Activated CD4-positive, alpha-beta T cell treated with anti-CD3 and anti-CD28 coated beads, Interleukin-2, amount 10 ng/mL, durations not matched to agents 7 days and 5 days (primary cell): Measurements from ENCODE around the gene CHRDL2. TPM values are rescaled to one million over a fixed set of nuclear protein-coding genes. Genes with fewer than 3 reads are reported as not detected.

Experiments used
- CTCF ChIA-PET: fragments of 350-600 bp; sonication (Branson Sonifier 250); formaldehyde crosslinking; loops from one replicate; lab custom pipeline; 2021; ENCODE audit warnings: antibody characterized with exemption; lab: Charles Lee
- POLR2A ChIA-PET: fragments of 350-600 bp; sonication (Branson Sonifier 250); formaldehyde crosslinking; loops from one replicate; lab custom pipeline; 2021; ENCODE audit warnings: antibody characterized with exemption; lab: Charles Lee
- DNase-seq: peaks from one replicate; pipeline ENCODE4 v3.0.0-alpha.2; 2020
- H3K27ac Mint-ChIP-seq: one replicate; pipeline ENCODE4 v1.8.0; 2021; ENCODE audit warnings: mild to moderate bottlenecking, moderate library complexity, mixed read lengths
- H3K27me3 Mint-ChIP-seq: one replicate; pipeline ENCODE4 v1.8.0; 2021; ENCODE audit warnings: mixed read lengths
- H3K36me3 Mint-ChIP-seq: one replicate; pipeline ENCODE4 v1.8.0; 2021; ENCODE audit warnings: low read depth, mixed read lengths
- H3K4me1 Mint-ChIP-seq: one replicate; pipeline ENCODE4 v1.8.0; 2021; ENCODE audit warnings: mixed read lengths
- H3K4me3 Mint-ChIP-seq: one replicate; pipeline ENCODE4 v1.8.0; 2021; ENCODE audit warnings: mild to moderate bottlenecking, moderate library complexity, mixed read lengths
- H3K9me3 Mint-ChIP-seq: one replicate; pipeline ENCODE4 v1.8.0; 2021; ENCODE audit warnings: mixed read lengths
- total RNA-seq, 2 experiments: library from RNA; stranded (reverse); gene quantifications; one replicate each; pipeline ENCODE4 v1.2.3, GENCODE V29; 2021

Gene CHRDL2
- total RNA-seq, 2 experiments from 2014 or later: not detected

DNA sequence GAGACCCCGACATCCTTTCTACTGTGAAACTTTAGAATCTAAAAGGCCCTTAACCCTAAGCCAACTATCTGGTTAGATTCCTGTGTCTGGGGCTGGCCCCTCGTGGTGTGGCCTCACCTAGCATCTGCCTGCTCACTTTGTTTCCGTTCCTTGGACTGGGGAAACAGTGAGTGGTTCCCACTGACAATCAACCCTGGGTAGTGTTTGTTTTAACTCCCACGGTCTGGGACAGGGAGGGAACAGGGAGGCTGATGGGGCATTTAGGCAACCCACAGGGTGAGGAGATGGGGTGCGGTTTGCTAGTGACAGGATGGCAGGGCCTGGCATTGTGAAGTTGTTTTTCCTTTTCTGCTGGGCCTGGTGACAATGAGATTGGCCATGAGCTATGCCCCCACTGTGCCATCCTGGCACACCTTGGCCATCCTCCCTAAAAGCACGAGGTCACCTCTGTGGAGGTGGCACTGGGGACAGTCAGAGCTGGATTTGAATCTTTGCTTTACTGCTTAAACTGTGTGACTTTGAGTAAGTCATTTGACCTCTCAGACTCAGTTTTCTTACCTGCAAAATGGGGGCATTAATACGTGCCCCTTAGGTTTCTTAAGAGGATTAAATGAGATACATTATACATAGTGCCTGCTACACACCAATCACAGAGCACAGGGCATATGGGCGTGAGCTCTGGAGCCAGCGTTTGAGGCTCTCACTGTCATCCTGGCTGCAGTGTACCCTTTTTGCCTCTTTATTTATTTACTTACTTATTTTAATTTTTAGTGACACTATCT lies 31.4 kb downstream of the CHRDL2 start:
- Mint-ChIP-seq H3K9me3 (no peaks in the 10 kb centered on the region), H3K36me3 (no peaks in the 10 kb centered on the region), H3K27me3 (peaks cover 3% of the 10 kb centered on the region), H3K4me3 (no peak overlapping the region), H3K27ac (no peak overlapping the region), H3K4me1 (no peaks in the 10 kb centered on the region)
- ChIA-PET CTCF (interaction anchor here (0.6 to 1.3 kb wide), 3 partner anchors 10 to 133 kb away, joined by 3 to 4 read pairs (median 4); no protein-coding TSS in a partner anchor), POLR2A (no interaction called here)
- no peak for DNase-seq

DNA sequence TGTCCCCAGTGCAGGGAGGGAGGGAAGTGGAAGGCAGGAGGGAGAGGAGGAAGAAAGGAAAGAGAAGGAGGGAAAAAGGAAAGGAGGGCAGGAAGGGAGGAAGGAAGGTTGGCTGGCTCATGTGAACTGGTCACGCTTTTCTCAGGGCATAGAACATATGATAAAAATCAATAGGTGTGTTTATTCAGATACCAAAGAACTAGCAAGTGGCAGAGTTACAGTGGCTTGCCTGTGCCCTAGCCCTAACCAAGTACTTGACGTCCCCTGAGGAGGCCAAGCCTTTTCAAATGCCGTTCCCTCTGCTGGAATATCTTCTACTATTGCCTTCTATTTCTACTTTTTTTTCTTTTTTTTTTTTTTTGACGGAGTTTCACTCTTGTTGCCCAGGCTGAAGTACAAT lies 33.5 kb downstream of the CHRDL2 start:
- POLR2A ChIA-PET: no interaction called here
- Mint-ChIP-seq H3K27ac (no peak overlapping the region), H3K4me1 (no peaks in the 10 kb centered on the region), H3K4me3 (no peak overlapping the region), H3K9me3 (no peaks in the 10 kb centered on the region), H3K27me3 (peaks cover 3% of the 10 kb centered on the region), H3K36me3 (no peaks in the 10 kb centered on the region)
- DNase-seq: no peak
- CTCF ChIA-PET: no interaction called here

DNA sequence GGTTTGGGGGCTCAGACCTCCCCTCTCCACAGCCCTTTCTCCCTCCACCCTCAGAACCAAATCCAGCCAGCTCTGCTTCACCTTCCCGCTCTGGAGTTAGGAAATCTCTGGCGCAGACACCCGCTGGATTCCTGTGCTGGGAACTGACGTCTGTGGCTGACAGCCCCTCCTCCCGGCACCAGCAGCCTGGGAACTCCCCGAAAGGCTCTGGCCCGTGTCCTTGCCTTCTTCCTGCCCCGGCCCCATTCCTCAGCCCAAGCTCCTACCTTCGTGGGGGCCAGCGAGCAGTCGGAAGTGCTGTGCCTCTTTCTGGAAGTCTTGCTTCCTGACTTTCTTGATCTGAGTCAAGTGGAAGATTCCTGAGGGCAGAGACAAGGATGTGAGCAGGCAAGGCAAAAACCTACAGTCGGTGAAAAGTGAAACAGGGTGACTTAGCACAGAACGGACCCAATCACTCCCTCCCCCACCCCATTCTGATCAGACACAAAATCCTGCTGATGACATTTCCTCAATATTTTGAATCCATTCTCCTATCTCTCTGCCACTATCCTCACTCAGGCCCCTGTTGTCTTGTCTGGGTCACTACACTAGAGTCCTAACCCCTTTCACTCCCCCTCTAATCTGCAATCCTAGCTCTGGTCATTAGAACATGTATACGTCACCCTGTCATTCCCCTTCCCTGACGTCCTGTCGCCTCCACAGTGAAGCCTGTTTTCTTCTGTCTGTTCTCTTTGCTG lies 34.1 kb downstream of the CHRDL2 start:
- H3K36me3 Mint-ChIP-seq: no peaks in the 10 kb centered on the region
- no peak for DNase-seq
- ChIA-PET POLR2A (no interaction called here), CTCF (interaction anchor here (1.1 kb wide), 1 partner anchor 9 kb away, joined by 3 read pairs; no protein-coding TSS in a partner anchor)
- no peaks in the 10 kb centered on the region for H3K4me1 Mint-ChIP-seq
- H3K27me3 Mint-ChIP-seq: peaks cover 3% of the 10 kb centered on the region
- no peaks in the 10 kb centered on the region for H3K9me3 Mint-ChIP-seq
- no peak overlapping the region for H3K4me3 Mint-ChIP-seq
- no peak overlapping the region for H3K27ac Mint-ChIP-seq

DNA sequence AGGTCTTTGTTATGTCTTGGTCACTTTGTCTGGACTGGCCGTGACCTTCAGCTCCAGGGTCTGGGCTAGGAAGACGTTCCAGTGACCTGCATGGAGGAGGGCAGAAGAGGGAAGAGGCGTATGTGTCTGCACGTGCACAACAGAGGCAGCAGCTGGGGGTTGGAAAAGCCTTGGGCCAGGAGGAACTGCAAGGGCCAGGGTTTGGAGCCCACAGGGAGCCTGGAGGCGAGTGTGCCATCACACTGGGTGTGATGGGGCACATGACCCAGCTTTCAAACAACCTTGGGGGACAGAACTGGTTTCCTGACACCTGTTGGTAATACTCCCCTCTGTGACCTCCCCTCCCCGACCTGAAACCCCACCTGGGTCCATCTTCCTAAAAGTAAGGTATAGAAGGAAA lies 34.7 kb downstream of the CHRDL2 start:
- no peaks in the 10 kb centered on the region for H3K9me3 Mint-ChIP-seq
- H3K27me3 Mint-ChIP-seq: peaks cover 3% of the 10 kb centered on the region
- CTCF ChIA-PET: interaction anchor here (1.1 to 1.2 kb wide), 2 partner anchors 9 to 44 kb away, joined by 3 read pairs; no protein-coding TSS in a partner anchor
- H3K27ac Mint-ChIP-seq: no peak overlapping the region
- no peak for DNase-seq
- no peaks in the 10 kb centered on the region for H3K4me1 Mint-ChIP-seq
- H3K4me3 Mint-ChIP-seq: no peak overlapping the region
- no peaks in the 10 kb centered on the region for H3K36me3 Mint-ChIP-seq
- POLR2A ChIA-PET: no interaction called here

DNA sequence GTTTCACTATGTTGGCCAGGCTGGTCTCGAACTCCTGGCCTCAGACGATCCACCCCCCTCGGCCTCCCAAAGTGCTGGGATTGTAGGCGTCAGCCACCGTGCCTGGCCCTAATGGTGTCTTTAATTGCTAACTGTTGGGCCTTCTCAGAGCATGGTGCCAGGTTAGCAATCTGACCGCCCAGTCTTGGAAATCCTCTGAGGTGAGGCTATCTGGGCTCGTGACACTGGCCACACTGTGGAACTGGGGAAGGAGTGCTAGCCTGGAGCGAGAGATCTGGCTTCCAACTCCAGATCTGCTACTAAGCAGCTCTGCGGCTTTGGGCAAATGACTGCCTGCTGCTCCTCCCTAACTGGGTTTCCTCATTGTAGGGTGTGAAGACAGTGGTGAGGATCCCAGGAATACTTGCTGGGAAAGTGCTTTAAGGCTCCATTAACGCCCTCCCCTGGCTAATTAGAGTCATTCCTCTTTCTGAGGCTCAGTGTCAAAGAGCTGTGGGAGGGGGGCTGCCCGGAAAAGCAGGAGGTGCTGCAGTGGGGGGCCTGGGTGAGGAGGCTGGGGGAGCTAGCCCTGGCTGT lies 35.4 kb downstream of the CHRDL2 start:
- CTCF ChIA-PET: interaction anchor here (1.0 to 1.2 kb wide), 2 partner anchors 12 to 44 kb away, joined by 3 to 4 read pairs; no protein-coding TSS in a partner anchor
- H3K9me3 Mint-ChIP-seq: no peaks in the 10 kb centered on the region
- DNase-seq: no peak
- no peak overlapping the region for H3K27ac Mint-ChIP-seq
- no peaks in the 10 kb centered on the region for H3K36me3 Mint-ChIP-seq
- no peaks in the 10 kb centered on the region for H3K4me1 Mint-ChIP-seq
- H3K4me3 Mint-ChIP-seq: no peak overlapping the region
- peaks cover 3% of the 10 kb centered on the region for H3K27me3 Mint-ChIP-seq
- POLR2A ChIA-PET: no interaction called here

DNA sequence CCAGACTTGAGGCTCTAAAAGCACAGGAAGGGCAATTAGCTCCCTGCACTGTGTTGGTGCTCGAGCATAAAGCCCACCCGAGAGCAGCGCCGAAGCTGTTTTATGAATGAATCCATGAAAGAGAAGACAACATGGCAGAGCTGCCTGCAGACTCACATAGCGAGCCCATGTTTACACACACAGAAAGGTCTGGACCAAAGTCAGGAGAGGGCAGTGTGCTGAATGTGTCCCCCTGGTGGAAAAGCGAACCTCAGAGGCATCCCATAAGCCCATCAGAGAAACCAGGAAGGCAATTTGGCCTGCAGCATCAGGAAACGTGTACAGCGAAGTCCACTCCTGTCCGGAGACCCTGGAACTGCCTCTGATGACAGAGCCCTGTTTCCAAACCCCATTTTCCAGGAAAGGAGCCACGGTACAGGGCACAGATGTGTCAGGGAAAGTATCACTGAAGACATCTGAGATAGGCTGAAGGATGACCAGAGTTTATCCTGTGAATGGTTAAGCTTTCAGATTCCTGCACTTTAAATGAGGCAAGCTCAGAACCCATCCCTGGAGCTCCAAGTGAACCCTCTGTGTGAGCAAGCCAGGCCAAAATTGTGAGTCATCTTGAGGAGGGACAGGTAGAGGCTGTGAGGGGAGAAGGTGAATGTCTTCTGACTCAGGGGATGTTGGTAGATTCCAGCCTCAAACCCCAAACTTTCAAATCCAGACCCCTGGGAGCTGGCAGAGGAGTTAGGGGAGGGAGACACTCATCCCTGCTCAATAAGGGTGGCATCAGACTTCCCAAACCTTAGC lies 36.9 kb downstream of the CHRDL2 start:
- Mint-ChIP-seq H3K27ac (no peak overlapping the region), H3K9me3 (no peaks in the 10 kb centered on the region), H3K36me3 (no peaks in the 10 kb centered on the region), H3K4me1 (no peaks in the 10 kb centered on the region), H3K4me3 (no peak overlapping the region), H3K27me3 (peaks cover 3% of the 10 kb centered on the region)
- no peak for DNase-seq
- ChIA-PET POLR2A (no interaction called here), CTCF (interaction anchor here (1.0 to 1.5 kb wide), 2 partner anchors 8 to 14 kb away, joined by 4 read pairs; no protein-coding TSS in a partner anchor)

DNA sequence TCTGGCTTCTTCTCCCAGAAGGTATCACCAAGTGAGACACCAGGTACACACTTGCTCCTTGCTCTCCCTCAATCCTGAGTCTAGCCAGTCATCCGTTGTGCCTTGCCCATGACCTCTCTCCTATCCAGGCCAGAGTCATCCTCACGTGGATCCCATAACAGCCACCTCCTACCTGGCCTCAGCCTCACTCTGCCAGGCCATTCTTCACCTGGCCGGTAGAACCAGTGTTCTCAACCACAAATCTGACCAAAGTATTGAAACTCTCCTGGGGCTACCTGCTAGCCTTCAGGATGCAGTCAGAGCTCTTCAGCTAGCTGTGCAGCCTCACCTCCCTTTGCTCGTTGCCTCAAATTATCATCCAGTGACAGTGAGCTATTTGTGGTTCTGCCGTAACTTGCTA lies 37.7 kb downstream of the CHRDL2 start:
- ChIA-PET CTCF (interaction anchor here (1.4 to 1.5 kb wide), 2 partner anchors 9 to 11 kb away, joined by 3 to 4 read pairs; no protein-coding TSS in a partner anchor), POLR2A (no interaction called here)

DNA sequence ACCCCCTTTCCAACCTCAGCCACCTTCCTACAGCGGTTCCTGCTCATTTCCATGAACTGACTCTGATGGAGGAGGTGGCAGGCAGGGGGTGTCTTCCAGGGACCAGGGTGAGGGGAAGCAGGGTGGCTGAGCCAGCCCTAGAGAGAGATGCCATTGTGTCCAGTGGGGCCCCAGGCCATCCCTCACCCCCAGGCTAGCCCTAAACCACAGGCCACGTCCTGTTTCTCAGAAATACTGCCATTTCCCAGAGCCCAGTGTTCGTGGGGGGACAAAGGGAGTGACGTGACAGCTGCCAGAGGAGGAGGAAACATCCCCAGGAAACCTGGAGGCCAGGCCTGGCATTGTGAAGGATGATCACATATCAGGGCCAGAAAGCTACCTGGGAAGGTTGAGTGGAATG lies 39.5 kb downstream of the CHRDL2 start:
- Mint-ChIP-seq H3K4me1 (no peaks in the 10 kb centered on the region), H3K4me3 (no peak overlapping the region), H3K9me3 (no peaks in the 10 kb centered on the region), H3K36me3 (no peaks in the 10 kb centered on the region), H3K27me3 (no peaks in the 10 kb centered on the region), H3K27ac (no peak overlapping the region)
- POLR2A ChIA-PET: no interaction called here
- no peak for DNase-seq
- CTCF ChIA-PET: no interaction called here

More for the DNA sequence above, 37.7 kb downstream of the CHRDL2 start:
- H3K27ac Mint-ChIP-seq: no peak overlapping the region
- H3K36me3 Mint-ChIP-seq: no peaks in the 10 kb centered on the region
- peaks cover 3% of the 10 kb centered on the region for H3K27me3 Mint-ChIP-seq
- no peak for DNase-seq
- no peaks in the 10 kb centered on the region for H3K9me3 Mint-ChIP-seq
- no peak overlapping the region for H3K4me3 Mint-ChIP-seq
- no peaks in the 10 kb centered on the region for H3K4me1 Mint-ChIP-seq

DNA sequence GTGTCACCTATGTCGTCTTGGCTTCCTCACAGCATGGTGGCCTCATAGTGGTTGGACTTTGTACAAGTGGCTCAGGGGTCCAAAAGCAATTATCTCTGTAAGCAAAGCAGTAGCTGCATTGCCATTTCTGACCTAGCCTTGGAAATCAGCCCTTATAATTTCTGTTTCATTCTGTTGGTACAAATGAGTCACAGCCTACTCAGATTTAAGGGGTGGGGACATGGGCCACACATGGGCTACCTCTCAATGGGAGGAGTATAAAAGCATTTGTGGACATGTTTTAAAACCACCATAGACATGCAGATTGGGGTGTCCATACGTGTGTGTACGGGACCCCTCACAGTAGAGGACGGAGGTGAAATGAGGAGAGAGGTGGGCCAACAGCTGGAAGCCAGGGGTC lies 41.6 kb downstream of the CHRDL2 start:
- H3K4me3 Mint-ChIP-seq: no peak overlapping the region
- H3K27ac Mint-ChIP-seq: no peak overlapping the region
- no peaks in the 10 kb centered on the region for H3K36me3 Mint-ChIP-seq
- no peak for DNase-seq
- ChIA-PET POLR2A (no interaction called here), CTCF (interaction anchor here (0.9 kb wide), 1 partner anchor 11 kb away, joined by 3 read pairs; no protein-coding TSS in a partner anchor)
- no peaks in the 10 kb centered on the region for H3K9me3 Mint-ChIP-seq
- H3K27me3 Mint-ChIP-seq: peaks cover 7% of the 10 kb centered on the region
- H3K4me1 Mint-ChIP-seq: no peaks in the 10 kb centered on the region

DNA sequence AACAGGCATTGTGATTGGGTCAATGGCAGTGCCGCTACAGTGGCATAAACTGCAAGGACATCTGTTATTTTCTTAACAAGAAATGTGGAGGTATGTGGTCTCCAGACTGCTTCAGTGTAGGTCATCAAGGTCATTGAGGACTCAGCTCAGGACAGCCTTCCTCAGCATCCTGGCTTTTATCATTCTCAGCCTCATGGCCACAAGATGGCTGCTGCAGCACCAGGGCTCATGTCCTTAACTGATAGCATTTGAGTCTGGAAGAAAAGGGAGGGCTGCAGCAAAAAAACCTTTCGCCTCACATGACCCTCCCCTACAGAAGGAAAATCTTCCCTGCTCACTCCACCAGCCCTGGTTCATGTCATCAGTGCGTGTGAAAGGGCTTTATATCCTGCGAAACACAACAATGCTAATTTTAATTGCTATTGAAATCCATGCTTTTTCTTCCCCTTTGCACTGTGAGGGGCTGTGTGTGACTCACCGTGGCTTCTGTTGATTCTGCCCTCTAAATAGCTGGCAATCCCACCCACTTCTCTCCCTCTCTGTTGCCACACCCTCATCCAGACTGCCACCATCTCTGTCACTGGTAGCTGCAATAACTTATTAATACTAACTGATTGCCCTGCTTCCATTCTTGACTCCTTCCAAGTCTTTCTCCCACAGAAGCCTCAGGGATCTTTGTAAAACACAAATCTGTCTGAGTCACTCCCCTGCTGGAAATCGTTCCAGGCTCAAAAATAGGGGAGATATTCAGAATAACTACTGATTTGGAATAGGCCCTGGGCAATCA lies 43.8 kb downstream of the CHRDL2 start:
- Mint-ChIP-seq H3K36me3 (no peaks in the 10 kb centered on the region), H3K4me3 (no peak overlapping the region), H3K27me3 (peaks cover 24% of the 10 kb centered on the region), H3K27ac (no peak overlapping the region), H3K4me1 (peaks cover 1% of the 10 kb centered on the region), H3K9me3 (no peaks in the 10 kb centered on the region)
- ChIA-PET CTCF (no interaction called here), POLR2A (no interaction called here)
- DNase-seq: no peak

DNA sequence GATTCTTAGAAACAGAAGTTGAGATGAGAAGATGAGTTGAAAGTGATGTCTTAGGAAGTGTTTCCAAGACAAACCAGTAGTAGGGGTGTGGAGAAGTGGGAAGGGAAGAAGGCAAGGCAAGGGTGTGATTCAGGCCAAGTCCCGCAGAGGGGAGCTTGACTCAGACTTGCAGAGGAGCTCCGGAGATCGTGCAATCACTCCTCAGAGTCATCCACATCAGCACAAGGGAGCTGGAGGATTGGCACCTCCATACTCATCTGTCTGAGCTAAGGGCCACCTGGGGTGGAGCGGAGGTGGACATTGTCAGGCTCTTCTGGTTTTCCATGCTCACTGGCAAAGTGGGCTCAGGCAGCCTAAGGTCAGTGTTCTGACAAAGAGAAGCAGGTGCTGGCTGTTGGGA lies 44.4 kb downstream of the CHRDL2 start:
- POLR2A ChIA-PET: no interaction called here

More for the DNA sequence above, 44.4 kb downstream of the CHRDL2 start:
- Mint-ChIP-seq H3K4me3 (no peak overlapping the region), H3K4me1 (peaks cover 1% of the 10 kb centered on the region), H3K9me3 (no peaks in the 10 kb centered on the region), H3K27me3 (peaks cover 26% of the 10 kb centered on the region), H3K36me3 (no peaks in the 10 kb centered on the region), H3K27ac (no peak overlapping the region)
- no peak for DNase-seq
- CTCF ChIA-PET: no interaction called here
